GM21786 (cell line): Measurements from ENCODE around the gene CLDND2.

Experiments used
- ATAC-seq: cut with Tn5 transposase; IDR thresholded peaks from one replicate; pipeline ENCODE4 v1.9.1; 2021; ENCODE audit not compliant: unreplicated experiment

The CLDND2 gene

GRCh38 chr19:51333836-51334460, 34.9 kb downstream of the CLDND2 start:
- no peak for ATAC-seq

GRCh38 chr19:51331716-51332115, 37.1 kb downstream of the CLDND2 start:
- no peak for ATAC-seq

GRCh38 chr19:51331193-51331592, 37.6 kb downstream of the CLDND2 start:
- no peak for ATAC-seq

GRCh38 chr19:51330366-51330765, 38.4 kb downstream of the CLDND2 start:
- no peak for ATAC-seq

GRCh38 chr19:51329411-51329810, 39.4 kb downstream of the CLDND2 start:
- no peak for ATAC-seq

- no peak for ATAC-seq
These were observed 41.5 kb downstream of the CLDND2 start for GRCh38 chr19:51327066-51328001.

GRCh38 chr19:51326216-51327065, 42.4 kb downstream of the CLDND2 start:
- ATAC-seq: no peak

GRCh38 chr19:51325161-51325976, 43.4 kb downstream of the CLDND2 start:
- ATAC-seq: no peak

GRCh38 chr19:51324167-51324481, 44.7 kb downstream of the CLDND2 start:
- no peak for ATAC-seq

- ATAC-seq: no peak
These were observed 45.2 kb downstream of the CLDND2 start for GRCh38 chr19:51323481-51324166.

- ATAC-seq: no peak
These were observed 47.0 kb downstream of the CLDND2 start for GRCh38 chr19:51321799-51322198.

- ATAC-seq: no peak
These were observed 48.5 kb downstream of the CLDND2 start for GRCh38 chr19:51320280-51320657.

- ATAC-seq: no peak
These were observed 49.0 kb downstream of the CLDND2 start for GRCh38 chr19:51319649-51320279.

- no peak for ATAC-seq
These were observed 49.8 kb downstream of the CLDND2 start for GRCh38 chr19:51318687-51319648.

- ATAC-seq: no peak
These were observed 50.8 kb downstream of the CLDND2 start for GRCh38 chr19:51317968-51318367.

GRCh38 chr19:51317376-51317775, 51.4 kb downstream of the CLDND2 start:
- ATAC-seq: no peak
